Fibroblast of skin of right biceps (primary cell): ENCODE results near the gene TEDC2.
"Not testable (repeated sequence)": the region's sequence is repeated elsewhere in the genome, so short reads cannot be mapped to it uniquely, and the experiment has no call there.

Experiments
- DNase-seq: peaks from one replicate; pipeline ENCODE4 v3.0.0-alpha.2; 2013

TEDC2 gene

DNA sequence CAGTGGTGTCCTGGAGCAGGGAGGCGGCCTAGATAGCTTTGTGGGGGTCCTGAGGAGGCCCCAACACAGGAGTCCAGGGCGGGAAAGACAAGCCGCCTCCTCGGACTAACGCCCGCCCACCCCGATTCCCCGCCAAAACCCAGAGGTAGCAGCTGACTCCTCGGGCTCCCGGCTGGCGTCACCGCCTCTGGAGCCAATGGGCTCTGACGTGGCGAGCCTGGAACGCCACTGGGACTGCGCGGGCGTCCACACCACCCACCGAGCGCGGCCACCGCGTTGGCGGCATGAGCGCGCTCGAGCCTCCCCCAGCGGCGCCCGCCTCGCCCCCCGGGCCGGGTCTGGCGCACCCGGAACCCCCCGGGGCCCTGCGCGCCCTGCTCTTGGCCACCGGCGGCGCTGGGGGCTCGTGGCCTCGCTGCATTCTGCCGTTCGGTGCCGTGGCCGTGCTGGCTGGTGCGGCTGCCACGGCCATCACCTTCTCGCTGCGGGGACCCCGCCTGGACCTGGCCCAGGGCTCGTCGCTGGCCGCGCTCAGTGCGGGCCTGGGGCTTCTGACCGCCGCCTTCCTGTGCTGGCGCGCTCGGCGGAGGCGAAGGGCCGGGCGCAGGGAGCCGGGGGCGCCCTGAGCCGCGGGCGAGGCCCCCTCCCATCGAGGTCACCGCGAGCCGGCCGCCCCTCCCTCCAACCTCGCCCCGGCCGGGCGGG, 7.8 kb downstream of the TEDC2 start:
- peak; percentile 85 for DNase-seq

GRCh38 chr16:2468233-2468724, 8.4 kb downstream of the TEDC2 start:
- DNase-seq, result no peak

DNA sequence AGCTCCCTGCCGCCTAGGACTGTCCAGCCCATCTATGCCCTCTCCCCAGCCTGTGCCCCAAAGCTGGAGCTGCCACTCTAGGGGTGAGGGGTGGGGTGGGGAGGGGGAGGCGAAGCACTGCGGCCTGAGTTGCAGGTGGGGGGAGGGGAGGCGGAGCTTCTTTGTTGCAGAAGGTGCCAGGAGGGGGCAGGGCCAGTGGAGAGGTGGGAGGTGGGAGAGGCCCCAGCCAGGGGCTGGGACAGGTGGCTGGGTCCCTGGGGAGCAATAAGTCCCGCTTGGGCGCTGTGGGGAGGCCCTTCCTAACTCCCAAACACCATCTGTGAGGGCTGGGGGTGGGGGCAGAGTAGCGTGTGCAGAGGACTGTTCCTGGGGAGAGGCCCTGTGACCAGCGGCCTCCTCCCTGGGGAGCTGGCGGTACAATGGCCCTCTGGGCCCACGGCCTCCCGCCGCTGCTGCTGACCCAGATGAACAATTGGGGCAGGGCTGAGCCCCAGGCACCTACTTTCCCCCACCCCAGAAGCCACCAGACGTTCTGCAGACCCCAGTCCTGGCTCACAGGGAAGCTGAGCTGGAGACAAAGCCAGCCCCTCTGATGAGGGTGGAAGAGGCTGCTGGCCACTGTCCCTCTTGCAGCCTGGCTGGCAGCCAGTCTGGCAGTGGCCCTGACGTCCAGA, 9.0 kb downstream of the TEDC2 start:
- no peak for DNase-seq

DNA sequence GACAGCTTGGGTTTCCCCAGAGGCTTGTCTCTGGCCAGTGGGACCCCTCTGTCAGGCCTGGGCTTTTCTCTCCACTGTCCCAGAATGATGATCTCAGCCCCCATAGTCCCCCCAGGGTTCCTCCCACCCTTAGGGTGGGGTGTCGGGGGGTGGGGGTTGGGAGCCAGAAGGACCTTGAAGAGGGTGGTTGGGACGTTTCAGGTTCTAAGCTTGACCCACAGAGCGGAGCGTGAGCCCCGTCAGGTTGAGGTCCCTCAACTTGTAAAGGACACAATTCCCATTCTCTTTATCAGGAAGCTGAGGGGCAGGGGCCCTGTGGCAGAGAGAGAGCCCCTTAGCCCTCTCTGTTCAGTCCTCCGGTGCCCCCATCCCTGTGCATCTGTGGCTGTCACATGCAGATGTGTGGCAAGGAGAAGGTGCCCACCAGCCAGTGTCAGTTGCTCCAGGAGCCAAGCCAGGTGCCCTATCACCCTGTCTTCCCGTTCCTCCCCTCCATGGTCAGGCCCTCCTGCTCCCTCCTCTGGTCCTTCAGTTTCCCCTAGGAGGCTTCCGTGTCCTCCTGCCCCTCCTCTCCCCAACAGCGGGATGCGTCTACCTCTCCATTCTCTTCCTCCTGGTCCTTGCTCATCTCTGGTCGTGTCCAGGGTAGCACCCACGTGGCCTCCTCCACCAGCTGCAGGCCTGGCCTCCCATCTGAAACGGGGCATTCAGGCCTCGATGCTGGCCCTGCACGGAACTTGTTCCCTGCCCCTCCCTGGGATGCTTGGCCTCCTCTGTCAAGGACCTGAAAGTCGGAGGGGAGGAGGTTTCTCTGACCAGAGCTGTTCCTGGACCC, 9.7 kb downstream of the TEDC2 start:
- no peak for DNase-seq

DNA sequence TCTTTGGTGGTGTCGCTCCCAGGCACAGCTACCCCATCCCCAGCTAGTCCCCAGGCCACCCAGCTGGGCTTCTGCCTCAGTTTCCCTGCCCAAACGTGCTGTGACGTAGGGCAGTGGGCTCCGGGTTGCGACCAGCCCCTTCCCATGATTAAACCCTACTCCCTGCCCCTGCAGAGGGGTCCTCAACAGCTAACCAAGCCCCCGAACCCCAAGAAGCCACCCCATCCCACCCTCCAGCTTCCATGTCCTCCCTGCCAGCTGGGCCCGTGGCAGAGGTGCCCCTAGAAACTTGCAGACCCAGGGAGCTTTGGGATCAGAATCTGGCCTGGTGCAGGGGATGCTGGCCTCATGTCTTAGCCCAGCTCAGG, 10.3 kb downstream of the TEDC2 start:
- DNase-seq, result no peak

DNA sequence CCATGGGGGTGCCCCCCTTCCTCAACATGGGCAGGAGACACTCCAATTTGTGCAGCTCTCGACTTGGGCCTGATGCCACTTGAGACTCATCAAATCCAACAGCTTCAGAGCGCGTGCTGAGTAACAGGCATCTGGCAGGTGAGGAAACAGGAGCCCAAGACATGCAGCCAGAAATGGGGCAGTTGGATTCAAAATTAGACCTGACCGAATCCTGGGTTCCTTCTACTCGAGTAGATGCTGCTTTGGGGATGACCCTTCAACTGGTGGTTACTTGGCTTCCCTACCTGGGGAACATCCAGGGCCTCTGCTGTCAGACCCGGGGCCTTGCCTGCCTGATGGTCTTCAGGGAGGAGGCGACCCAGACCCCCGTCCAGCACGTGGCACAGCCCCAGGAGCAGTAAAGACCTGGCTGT, 10.7 kb downstream of the TEDC2 start:
- DNase-seq, result no peak

DNA sequence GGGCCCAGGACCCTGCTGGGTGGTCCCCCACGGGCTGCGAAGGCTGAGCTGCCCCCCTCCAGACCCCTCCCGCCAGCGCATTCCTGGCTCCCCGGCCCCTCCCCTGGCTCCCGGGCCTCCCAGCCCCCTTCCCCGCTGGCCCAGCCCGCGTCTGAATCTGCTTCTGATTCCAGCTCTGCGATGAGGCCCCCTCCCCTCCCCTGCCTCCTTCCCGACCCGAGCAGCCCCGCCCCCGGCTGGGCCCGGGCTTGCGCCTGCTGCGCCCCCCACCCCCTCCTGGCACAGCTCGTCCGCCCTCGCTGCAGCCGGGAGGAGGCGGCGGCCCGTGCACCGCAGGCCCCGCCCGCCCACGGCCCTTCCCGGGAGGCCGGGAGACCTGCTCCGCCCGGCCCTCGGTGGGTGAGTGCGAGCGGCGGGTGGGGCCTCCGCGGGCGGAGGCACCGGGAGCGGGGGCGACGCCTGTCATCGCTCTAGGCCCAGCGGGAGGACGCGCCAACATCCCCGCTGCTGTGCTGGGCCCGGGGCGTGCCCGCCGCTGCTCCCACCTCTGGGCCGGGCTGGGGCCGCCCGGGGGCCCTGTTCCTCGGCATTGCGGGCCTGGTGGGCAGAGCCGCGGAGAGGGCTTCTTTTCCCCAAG, 11.2 kb downstream of the TEDC2 start, which contains the start of gene NTN3:
NTN3 (plus strand) TSS at position 282 of the 637 bp plus-strand sequence. CDS start 405 bp downstream, outside the sequence.
- DNase-seq, result no peak

DNA sequence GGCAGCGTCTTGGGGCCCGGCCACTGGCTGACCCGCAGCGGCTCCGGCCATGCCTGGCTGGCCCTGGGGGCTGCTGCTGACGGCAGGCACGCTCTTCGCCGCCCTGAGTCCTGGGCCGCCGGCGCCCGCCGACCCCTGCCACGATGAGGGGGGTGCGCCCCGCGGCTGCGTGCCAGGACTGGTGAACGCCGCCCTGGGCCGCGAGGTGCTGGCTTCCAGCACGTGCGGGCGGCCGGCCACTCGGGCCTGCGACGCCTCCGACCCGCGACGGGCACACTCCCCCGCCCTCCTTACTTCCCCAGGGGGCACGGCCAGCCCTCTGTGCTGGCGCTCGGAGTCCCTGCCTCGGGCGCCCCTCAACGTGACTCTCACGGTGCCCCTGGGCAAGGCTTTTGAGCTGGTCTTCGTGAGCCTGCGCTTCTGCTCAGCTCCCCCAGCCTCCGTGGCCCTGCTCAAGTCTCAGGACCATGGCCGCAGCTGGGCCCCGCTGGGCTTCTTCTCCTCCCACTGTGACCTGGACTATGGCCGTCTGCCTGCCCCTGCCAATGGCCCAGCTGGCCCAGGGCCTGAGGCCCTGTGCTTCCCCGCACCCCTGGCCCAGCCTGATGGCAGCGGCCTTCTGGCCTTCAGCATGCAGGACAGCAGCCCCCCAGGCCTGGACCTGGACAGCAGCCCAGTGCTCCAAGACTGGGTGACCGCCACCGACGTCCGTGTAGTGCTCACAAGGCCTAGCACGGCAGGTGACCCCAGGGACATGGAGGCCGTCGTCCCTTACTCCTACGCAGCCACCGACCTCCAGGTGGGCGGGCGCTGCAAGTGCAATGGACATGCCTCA, 12.0 kb downstream of the TEDC2 start:
- no peak for DNase-seq

DNA sequence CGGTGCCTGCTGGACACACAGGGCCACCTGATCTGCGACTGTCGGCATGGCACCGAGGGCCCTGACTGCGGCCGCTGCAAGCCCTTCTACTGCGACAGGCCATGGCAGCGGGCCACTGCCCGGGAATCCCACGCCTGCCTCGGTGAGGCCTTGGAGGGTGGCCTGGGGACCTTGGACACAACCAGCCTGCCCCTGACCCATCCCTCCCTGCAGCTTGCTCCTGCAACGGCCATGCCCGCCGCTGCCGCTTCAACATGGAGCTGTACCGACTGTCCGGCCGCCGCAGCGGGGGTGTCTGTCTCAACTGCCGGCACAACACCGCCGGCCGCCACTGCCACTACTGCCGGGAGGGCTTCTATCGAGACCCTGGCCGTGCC, 12.6 kb downstream of the TEDC2 start:
- DNase-seq, result no peak

GRCh38 chr16:2472885-2473445, 13.1 kb downstream of the TEDC2 start:
- no peak for DNase-seq

- no peak for DNase-seq
Observed at GRCh38 chr16:2473446-2473926, 13.6 kb downstream of the TEDC2 start.

- peak; percentile 45 for DNase-seq
Observed at GRCh38 chr16:2473999-2474876, 14.3 kb downstream of the TEDC2 start.

GRCh38 chr16:2474877-2475412, 15.0 kb downstream of the TEDC2 start, which contains the start of gene TBC1D24:
TSS of gene TBC1D24 (plus strand) at chr16:2475127. CDS start at chr16:2496149, 21,022 bp downstream.
- peak; percentile 83 for DNase-seq

DNA sequence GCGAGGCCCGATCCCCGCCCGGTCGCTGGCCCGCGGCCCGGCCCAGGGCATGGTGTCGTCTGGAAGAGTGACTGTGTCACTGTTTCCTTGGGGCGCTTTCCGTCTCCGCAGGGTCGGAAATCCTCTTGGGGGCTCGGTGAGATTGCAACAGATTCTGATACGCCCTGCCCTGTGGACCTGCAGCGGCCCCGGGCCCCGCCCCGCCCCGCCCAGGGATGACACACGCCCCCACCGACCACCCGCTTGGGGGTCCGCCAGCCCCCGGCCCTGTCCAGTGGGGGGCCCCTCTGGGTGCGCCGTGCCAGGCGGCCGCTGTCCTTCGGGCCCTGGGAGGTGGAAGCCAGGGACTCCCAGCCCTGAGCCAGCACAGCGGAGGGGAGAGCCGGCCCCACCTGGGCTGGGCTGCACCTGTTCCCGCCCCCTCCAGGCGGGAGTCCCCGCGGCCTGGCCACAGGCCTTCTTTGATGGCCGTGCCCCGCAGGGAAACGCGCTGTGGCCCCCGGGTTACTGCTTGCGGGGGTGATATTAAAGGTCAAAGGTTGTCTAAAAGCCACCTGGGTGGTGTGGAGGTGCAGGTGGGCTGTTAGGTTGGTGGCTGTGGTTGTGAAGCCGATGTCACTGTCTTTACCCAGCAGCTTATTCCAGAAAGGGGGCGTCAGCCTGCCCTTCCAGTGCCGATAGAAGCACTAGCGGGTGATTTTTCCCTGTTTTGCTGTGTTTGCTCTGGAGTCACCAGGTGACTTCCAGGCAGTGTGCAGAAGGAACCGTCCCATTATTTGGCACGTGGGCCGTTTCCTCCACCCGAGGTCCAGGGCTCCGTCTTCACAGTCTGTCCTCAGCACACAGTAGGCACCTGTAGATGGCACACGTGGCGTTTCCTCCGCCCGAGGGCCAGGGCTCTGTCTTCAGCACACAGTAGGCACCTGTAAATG, 15.8 kb downstream of the TEDC2 start:
- DNase-seq, result no peak

- no peak for DNase-seq
Observed at GRCh38 chr16:2476345-2476720, 16.4 kb downstream of the TEDC2 start.

DNA sequence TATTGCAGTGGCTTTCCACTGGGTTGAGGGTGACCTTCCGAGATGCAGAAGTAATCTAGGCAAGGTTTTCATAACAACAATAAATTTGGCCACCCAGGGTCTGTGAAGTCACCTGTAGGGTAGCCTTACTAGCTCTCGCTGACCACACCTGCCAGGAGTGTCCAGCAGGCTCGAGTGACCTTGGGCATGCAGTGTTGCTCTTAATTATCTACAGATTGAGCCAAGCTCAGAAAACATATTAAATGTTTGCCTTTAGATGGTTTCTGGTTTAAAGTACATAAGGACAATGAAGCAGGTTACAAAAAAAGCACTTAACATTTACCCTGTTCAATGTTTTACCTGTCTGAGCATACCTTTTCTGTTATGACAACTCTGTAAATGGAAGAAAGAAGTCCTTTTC, 16.8 kb downstream of the TEDC2 start:
- DNase-seq, result no peak

- no peak for DNase-seq
Observed at GRCh38 chr16:2477327-2477726, 17.4 kb downstream of the TEDC2 start.

DNA sequence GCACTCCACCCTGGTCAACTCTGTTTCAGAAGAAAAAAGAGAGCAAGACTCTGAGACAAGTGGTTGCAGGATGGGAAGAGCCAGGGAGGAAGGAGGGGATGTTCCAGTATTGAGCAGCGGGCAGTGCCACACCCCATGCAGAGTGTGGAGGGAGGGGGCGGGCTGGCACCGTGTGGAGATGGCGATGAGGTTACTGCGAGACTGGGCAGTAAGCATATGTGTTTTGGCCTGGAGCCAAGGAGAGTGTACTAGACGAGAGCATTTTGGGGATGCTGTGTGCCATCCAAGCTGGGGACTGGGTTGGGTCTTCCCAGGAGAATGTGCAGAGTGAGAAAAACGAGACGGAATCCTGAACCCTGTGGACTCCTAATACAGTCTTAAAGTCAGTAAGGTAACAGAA, 18.4 kb downstream of the TEDC2 start:
- no peak for DNase-seq

GRCh38 chr16:2479996-2480395, 20.1 kb downstream of the TEDC2 start:
- DNase-seq, result not testable (repeated sequence)
